ENCODE measurements around the gene KRT2.

The KRT2 gene

GRCh38 chr12:52666471-52666870 lies 14.5 kb upstream of the KRT2 start:
- DNase-seq (ENCODE audit: low read depth in 2 of 2) = no peak

DNA sequence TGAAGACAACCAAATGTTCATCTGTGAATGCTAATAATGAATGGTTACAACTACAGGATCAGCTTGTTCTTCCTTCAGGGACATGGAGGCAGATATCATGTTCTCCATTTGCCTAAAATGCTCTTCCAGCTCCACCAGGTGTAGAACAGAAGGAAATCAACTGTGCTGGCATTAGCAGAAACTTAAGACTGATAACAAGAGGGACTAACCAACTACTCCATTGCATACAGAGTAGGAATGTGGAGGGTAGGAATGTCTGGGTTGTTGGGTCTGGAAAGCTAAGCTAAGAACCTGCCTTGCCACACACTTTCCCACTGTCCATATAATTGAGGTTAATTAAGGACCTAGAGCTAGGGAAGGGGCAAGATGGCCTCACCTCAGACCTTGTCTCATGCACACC lies 11.4 kb upstream of the KRT2 start:
- no peak for DNase-seq (ENCODE audit: low read depth in 2 of 2)

- DNase-seq (ENCODE audit: low read depth in 2 of 2) = no peak
Measured at GRCh38 chr12:52662918-52663229, 10.9 kb upstream of the KRT2 start.

- DNase-seq (ENCODE audit: low read depth in 2 of 2) = no peak
Measured at GRCh38 chr12:52662093-52662917, 10.3 kb upstream of the KRT2 start.

DNA sequence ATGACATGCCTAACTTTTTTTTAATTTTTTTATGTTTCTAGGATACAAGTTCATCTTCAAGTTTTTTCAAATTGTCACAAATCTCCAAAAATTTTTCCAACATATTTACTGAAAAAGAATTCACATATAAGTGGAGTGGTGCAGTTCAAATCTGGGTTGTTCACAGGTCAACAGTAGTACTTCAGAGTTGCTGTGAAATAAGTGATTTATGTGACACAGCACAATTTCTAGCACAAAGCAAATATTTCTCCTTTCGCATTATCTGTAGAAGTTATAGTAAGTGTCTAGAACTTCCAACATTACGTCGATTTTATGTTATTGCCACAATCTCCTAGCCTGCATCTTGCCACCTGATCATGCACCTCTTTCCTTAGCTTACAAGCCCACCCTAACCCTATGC lies 9.7 kb upstream of the KRT2 start:
- DNase-seq (ENCODE audit: low read depth in 2 of 2) = no peak

DNA sequence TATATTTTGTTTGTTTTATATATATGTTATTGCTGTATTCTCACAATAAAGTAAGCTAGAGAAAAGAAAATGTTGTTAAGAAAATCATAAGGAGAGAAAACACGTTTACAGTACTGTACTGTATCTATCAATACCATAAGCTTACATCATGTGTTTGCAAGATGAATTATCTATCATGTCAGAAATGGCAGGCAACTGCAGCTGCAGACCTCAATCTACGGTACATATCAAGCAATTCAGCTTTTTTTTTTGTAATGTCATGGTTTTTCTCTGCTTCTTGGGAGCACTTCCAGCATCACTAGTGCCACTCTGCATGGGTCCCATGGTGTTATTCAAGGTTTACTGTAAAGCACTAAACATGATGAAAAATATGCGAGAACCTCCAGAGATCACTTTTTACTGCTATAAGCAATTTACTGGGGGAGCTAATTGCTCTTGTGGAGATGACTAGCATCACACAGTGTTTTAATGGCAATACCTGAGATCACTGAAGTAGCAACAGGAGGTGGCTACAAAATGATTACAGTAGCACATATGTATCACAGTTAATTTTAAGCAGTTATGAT lies 9.0 kb upstream of the KRT2 start:
- no peak for DNase-seq (ENCODE audit: low read depth in 2 of 2)

DNA sequence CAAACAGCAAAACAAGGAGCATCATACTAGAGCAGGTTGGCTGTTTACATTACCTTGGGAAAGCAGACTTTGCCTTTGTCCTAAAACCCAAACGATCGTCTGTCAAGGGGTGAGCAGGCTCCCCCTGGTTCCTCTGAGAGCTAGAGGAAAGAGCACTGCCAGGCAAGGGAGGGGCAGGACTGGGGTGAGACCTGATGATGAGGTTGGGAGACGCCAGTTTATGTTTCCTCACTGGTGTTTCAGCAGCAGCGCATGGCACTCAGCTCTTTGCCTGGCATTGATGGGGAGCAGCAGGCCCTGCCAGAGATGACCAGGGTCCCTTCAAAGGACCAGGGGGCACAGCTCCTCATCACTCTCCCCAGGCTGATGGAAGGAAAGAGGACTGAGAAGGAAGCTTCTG lies 7.9 kb upstream of the KRT2 start:
- DNase-seq (ENCODE audit: low read depth in 2 of 2) = no peak

GRCh38 chr12:52659395-52659794 lies 7.4 kb upstream of the KRT2 start:
- DNase-seq (ENCODE audit: low read depth in 2 of 2) = no peak

GRCh38 chr12:52658196-52658595 lies 6.2 kb upstream of the KRT2 start:
- no peak for DNase-seq (ENCODE audit: low read depth in 2 of 2)

DNA sequence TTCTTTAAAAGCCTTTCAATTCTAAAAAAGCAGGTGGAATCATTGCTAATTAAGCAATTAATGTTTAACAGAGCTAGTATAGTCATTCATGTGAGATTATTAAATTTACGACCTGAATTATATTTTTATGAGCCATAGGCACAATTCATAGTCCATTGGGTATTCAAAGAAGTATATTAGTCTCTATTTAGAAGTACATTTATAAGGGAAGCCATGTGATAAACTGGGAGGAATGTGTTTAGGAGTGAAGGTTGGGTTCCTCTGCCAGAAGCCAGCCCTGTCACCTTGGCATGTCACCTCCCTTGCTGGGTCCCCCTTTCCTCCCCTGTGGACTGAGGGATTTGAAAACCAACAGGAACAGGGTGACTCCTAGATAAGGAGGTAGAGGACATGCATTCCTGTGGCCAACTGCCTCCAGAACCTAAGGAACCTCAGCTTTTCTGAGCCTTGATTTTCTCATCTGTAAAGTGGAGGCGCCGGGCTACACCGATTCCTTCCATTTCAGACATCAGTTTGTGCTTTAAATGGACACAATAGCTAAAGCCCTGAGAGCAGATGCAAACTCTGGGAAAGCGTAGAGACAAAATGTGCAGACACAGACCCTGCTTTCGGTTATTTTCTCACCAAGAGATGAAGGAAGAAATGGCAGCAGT lies 5.4 kb upstream of the KRT2 start:
- DNase-seq (ENCODE audit: low read depth in 2 of 2) = no peak

- no peak for DNase-seq (ENCODE audit: low read depth in 2 of 2)
Measured at GRCh38 chr12:52656616-52657015, 4.6 kb upstream of the KRT2 start.

- no peak for DNase-seq (ENCODE audit: low read depth in 2 of 2)
Measured at GRCh38 chr12:52655720-52656124, 3.7 kb upstream of the KRT2 start.

DNA sequence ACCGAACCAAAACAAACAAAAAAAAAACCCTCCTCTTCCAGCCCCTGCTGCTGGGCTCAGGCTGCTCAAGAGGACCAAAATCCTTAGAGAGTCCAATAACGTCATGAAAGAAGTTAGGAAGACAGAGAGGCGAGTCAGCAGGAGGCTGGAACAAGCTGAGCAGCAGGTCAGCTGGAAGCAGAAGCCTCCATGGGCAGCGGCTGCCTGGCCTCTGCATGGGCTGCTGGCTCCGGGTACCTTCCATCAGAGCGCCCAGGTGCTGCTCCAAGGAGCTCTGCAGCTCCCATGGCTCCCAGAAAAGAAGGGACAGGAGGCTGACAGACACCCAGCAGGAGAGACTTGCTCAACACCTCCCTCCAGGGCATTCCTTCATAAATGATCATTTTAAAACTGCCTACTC lies 3.2 kb upstream of the KRT2 start:
- no peak for DNase-seq (ENCODE audit: low read depth in 2 of 2)

DNA sequence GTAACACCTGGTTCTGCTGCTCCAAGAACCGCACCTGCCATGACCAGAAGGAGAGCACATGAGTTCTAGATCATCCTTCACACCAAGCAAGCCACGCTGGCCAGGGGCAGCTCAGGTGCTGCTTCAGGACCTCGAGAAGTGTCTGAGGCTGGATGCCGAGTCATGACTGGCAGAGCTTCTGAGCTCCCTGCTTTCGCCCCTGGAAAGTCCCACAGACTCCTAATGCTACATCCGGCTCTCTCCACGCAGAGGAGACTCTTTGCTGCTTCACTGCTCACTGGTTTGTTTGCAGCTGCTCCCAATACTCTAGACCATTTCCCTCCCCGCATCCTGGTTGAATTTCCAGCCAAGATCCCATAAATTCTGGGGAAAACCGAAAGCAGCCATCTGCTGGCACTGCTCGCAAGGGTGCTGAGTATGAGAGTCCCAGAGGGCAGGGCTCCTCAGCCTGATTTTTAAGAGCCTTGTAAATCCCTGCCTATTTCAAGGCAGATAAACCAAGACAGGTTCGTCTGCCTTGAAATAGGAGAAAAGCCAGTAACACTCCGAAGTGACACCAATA lies 1.4 kb downstream of the KRT2 start:
- no peak for DNase-seq (ENCODE audit: low read depth in 2 of 2)

GRCh38 chr12:52649066-52649465 lies 2.9 kb downstream of the KRT2 start:
- DNase-seq (ENCODE audit: low read depth in 2 of 2) = no peak

- no peak for DNase-seq (ENCODE audit: low read depth in 2 of 2)
Measured at GRCh38 chr12:52648012-52648550, 3.9 kb downstream of the KRT2 start.

DNA sequence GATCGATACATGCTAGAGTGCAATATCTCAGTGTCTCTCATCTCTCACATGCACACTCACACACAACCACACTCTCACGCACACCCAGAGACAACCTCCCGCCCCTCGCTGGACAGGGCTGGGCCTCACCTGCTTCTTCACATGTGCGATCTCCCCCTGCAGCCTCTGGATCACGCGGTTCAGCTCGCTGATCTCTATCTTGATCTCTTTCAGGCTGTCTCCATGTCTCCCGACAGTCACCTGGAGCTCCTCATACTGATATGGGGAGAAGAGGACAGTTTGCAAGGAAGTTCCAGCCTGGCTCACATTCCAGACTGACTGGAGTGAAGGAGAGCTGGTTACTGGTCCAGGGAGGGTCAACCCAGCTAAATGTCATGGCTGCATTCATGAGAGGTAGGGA lies 4.4 kb downstream of the KRT2 start:
- DNase-seq (ENCODE audit: low read depth in 2 of 2) = no peak

DNA sequence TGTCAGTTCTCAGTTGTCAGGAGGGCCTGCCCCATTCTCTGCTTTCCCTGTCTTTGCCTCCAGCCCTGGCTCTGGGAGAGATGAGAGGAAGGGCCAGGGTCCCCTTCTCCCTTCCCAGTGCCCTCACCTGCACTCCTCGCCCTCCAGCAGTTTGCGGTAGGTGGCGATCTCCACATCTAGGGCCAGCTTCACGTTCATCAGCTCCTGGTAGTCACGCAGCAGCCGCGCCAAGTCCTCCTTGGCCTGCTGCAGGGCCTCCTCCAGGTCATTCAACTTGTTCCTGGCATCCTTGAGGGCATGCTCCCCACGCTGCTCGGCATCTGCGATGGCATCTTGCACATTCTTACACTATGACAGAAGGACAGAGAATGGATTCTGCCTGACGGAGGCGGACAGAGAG lies 5.4 kb downstream of the KRT2 start:
- no peak for DNase-seq (ENCODE audit: low read depth in 2 of 2)

DNA sequence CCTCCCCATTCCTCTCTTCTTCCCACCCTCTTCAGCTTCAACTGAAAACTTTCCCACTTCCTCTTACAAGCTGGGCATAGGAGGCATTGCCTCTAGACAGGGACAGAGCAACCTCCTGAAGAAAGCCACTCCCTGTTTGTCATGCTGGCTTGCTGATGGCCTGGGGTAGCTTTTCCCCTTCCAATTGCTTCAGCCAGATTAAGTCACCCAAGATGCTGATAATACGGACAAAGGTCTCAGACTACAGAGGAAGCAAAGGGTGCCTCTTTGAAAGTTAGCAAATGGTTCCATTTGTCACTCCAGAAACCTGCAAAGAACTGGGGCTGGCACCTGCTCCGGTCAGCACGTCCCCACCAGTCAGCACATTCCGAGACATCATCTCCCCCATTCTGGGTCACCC lies 6.0 kb downstream of the KRT2 start:
- no peak for DNase-seq (ENCODE audit: low read depth in 2 of 2)

DNA sequence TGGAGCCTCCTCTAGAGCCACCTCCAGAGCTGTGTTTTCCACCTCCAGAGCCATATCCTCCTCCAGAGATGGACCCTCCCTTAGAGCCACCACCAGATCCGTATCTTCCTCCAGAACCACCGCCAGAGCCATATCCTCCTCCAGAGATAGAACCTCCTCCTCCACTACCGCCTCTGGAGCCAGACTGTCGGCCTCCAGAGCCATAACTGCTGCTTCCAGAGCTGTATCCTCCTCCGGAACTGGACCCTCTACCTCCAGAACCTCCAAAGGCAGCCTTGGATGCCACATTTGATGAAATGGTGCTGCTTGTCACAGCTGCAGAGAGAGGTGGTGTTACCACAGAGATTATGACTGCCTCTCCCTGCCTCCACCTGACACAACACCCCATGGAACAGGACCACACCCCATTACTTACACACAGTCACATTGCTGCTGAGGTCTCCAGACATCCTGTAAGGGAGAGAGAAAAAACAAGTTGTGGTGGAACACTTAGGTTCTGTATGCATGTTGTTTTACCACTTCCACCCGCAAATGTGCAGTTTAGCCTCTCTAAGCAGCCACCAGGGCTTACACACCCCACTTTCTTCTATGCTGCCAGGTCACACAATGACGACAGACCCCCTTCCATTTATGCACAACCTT lies 6.8 kb downstream of the KRT2 start:
- DNase-seq (ENCODE audit: low read depth in 2 of 2) = no peak

DNA sequence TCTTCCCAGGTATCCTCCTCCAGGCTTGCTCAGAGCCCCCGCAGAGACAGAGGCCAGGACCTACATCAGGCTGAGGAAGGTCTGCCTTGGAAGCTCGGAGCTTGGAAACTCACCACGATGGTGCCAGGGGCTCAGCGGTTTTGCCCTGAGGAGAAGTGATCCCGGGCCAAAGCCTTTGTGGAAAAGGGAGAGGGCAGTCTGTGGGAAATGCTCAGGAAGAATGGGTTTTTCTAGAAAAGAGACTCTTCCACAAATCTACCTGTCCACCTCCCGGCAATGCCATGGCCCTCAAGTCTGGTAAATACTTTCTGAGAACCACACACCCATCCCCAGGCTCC lies 8.0 kb downstream of the KRT2 start:
- no peak for DNase-seq (ENCODE audit: low read depth in 2 of 2)
